Jurkat, Clone E6-1 (cell line): Measurements from ENCODE around the gene GPRC5B.

Experiments
- DNase-seq: peaks from one replicate; pipeline ENCODE4 v3.0.0-alpha.2; 2011; ENCODE audit warnings: low read depth, low spot score
- H3K4me3 ChIP-seq: 2 replicates; pipeline ENCODE4 v1.5.1; 2011; ENCODE audit warnings: mild to moderate bottlenecking, low read length, control low read depth, moderate library complexity

GPRC5B gene

DNA sequence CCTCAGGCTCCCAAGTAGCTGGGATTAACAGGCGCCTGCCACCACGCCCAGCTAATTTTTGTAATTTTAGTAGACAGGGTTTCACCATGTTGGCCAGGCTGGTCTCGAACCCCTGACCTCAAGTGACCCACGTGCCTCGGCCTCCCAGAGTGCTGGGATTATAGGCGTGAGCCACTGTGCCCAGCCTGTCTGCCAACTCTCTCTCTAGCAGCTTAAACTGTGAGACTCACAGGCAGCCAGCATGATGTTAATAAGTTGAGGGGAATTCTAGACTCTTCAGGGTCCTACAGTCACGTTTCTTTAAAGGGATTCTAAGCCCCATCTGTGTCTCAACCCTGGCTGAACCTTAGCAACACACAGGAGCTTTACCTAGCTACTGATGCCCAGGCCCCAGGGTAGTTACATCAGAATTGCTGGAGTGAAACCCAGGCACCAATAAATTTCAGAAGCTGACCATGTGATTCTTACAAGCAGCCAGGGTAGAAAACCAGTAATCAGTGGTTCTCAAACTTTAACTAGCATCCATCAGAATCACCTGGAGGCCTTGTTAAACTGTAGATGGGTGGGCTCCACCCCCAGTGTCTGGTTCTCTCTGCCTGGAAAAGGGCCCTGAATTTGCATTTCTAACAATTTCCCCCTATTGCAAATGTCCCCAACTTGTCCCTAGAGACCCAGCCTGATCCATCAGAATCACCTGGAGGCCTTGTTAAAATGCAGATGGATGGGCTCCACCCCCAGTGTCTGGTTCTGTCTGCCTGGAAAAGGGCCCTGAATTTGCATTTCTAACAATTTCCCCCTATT is 30.7 kb downstream of the GPRC5B start:
- no peak overlapping the region for H3K4me3 ChIP-seq
- no peak for DNase-seq

DNA sequence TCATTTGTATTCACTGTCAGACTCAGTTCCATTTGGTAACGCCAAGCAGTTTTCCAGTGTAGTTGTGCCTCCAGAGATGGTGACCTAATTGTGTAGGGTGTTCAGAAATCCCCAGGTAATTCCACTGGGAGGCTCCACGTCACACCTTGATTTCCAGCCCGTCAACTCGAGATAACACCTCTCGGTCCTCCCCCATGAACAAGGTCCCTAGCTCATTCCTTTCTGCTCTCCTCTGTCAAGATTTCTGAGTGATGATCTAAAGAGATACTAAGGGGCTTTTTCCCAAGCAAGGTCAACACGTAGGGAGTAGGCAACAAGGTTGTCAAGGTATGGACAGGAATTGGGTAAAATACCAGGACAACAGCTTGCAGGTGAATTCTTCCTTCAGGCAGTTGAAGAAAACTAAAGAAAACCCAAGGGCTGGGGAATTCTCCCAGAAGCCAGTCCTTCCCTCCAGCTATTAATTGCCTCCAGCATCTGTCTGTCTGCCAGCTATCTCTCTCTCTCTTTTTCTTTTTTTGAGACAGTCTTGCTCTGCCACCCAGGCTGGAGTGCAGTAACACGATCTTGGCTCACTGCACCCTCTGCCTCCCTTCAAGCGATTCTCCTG is 31.4 kb downstream of the GPRC5B start:
- DNase-seq, result no peak
- H3K4me3 ChIP-seq, result no peak overlapping the region

DNA sequence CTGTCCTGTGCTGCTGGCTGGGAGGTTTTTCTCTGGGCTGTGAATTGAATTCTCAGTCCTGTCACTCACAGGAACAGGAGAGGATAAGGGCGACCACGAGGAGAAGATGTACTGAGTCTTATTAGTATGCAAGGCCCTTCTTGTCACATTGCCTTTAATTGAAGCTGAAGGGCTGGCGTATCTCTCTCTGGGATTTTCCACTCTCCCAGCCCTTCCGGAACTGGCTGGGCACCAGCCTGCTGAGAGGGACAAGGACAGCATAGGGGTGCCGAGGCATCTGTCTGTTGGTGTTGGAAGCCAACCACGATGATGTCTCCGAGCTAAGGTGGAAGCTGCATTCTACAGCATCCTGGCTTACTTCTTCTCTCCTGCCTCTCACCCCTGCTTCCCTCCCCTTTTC is 33.2 kb downstream of the GPRC5B start:
- H3K4me3 ChIP-seq, result no peak overlapping the region
- no peak for DNase-seq

DNA sequence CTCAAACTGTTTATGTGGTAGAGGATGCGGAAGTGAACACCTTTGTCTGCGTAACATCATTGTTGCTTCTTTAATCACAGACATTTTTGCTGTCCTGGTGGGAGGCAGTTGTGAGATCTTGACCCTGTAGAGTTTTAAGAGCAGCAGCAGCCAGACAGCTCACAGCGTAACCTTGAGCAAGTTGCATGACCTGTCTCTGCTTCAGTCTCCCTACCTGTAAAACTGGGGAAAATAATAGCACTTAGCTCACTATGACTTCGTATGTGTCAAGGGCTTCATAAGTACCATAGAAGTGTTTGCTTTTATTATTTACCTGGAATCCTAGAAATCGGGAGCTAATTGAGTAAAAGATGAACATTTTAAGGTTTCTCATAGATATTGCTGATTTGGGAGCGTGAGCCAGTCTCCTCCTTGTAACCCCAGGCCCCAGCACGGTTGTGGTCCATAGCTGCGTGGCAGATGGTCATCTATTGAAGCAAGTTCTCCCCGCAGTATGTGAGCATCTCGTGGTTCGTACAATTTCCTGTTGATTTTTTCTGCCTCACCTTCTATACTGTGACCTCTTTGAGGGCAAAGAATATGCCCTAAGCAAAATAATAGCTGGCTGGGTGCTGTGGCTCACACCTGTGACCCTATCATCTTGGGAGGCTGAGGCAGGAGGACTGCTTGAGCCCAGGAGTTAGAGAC is 34.4 kb downstream of the GPRC5B start:
- no peak for DNase-seq

DNA sequence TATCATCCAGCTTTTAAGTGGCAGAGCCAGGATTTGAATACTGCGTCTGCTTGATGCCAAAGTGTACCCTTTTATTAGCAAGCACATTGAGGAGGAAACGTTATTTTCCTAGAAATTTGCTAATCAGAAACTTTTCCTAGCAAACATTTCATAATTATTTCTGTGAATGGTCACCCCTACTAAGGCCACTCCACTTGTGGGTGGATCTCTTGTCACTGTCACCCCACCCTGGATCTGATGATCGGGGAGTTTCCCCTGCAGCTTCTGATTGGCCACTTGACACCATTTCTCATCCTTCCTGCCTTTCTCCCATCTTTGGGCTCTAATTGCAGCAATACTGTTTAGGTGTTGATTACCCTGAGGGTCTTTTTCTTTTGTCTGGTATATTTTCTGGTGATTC is 35.9 kb downstream of the GPRC5B start:
- no peak overlapping the region for H3K4me3 ChIP-seq
- DNase-seq, result no peak

More for the DNA sequence above, 34.4 kb downstream of the GPRC5B start:
- no peak overlapping the region for H3K4me3 ChIP-seq

DNA sequence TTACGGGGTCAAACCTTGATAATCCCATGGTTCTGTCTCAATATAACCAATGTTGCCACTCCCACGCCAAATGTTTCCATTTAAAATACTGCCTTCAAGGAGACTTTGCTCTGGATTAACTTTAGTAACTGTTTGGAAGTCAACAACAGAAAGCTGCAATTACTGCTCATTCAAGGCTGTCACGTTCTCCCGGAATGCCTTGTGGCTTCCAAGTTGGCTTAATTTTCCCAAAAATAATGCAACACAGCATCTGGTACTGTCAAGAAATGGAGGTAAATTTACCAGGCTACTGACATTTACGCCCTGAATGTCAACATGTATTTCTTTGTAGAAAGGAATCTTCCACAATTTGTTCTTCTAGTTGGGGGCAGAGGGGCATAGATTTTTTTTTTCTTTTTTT is 38.2 kb downstream of the GPRC5B start:
- DNase-seq, result no peak
- H3K4me3 ChIP-seq, result no peak overlapping the region

DNA sequence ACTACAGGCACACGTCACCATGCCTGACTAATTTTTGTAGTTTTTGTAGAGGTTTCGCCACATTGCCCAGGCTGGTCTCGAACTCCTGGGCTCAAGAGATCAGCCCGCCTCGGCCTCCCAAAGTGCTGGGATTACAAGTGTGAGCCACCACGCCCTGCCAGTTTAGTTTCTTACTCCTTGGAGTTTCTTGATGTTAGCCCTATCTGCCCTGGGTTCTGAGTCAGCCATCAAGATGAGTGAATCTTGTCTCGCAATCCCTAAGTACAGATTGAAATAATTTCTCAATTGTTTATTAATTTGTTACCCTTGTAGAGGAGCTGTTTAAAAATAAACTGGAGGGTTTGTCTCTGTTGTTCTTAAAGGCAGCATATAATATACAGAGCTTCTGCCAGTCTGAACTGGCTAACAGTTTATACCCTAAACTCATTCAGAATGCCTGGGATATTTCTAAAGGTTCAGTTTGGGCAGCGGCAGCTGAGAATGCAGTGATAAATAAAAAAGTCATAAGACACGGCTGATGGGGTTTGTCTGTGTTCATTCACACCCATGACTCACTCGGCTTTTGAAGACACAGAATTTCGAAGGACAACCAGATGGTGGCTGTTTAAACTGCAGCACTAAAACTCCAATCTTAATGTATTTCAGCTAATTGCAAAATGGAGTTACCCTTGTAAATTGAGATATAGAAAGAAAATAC is 39.6 kb downstream of the GPRC5B start:
- no peak overlapping the region for H3K4me3 ChIP-seq
- DNase-seq, result no peak

DNA sequence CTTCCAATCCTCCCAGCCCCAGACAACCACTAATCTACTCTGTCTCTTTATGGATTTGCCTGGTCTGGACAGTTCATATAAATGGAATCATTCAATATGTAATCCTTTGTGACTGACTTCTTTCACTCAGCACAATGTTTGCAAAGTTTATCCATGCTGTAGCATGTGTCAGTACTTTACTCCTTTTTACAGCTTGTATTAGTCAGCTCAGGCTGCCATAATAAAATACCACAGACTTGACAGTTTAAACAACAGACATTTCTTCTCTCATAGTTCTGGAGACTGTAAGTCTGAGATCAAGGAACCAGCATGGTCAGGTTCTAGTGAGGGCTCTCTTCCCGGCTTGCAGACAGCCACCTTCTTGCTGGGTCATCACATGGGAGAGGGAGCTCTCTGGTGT is 41.3 kb downstream of the GPRC5B start:
- no peak for DNase-seq
- no peak overlapping the region for H3K4me3 ChIP-seq

DNA sequence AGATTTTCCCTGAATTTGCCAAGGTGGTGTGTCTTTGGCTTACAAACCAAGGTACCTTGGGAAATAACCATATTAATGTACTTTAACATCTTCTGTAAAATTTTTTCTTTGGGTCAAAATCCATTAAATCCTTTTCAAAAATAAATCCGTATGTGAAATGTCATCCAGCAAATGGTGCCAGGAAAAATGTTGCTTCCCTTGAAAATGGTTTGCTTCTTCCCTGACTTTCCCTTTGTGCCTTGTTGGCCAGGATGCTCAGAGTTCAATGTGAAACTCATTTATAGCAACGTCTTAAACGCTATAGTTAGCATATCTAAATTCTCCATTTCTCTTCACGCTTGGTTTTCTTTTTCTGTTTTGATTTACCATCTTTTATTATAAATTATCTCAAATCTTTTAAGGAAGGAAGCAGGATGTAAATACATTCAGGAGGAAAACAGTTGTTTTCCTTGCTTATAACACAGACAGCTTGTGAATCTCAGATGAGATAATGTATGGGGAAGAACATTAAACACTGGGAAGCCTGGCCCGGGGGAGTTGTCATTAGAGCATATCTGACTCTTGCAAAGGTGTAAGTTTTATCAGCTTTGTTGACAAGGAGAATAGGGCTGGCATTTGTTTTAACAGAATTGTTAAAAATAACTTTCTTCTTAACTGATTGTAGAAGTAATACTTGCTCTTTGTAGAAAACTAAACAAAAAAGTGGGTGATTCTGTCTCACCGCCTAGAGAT is 42.1 kb downstream of the GPRC5B start:
- H3K4me3 ChIP-seq, result no peak overlapping the region
- no peak for DNase-seq

DNA sequence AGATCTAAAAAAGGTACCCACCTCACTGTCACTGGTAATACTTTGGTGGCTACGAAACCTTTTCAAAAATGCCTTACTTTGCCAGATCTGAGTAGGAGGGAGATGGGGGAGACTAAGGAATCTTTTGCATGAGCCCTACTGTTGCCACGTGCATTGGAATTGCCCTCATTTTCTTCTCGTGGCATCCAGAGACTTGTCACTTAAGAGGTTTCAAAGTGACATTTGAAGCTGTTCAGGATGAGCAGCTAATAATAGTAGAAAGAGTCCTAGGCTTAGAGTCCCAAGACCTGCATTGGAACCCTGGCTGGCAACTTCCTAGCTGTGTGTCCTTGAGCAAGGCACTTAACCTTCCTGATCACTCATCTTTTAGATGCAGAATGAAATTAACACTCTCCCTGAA is 43.5 kb downstream of the GPRC5B start:
- no peak overlapping the region for H3K4me3 ChIP-seq
- DNase-seq, result no peak

DNA sequence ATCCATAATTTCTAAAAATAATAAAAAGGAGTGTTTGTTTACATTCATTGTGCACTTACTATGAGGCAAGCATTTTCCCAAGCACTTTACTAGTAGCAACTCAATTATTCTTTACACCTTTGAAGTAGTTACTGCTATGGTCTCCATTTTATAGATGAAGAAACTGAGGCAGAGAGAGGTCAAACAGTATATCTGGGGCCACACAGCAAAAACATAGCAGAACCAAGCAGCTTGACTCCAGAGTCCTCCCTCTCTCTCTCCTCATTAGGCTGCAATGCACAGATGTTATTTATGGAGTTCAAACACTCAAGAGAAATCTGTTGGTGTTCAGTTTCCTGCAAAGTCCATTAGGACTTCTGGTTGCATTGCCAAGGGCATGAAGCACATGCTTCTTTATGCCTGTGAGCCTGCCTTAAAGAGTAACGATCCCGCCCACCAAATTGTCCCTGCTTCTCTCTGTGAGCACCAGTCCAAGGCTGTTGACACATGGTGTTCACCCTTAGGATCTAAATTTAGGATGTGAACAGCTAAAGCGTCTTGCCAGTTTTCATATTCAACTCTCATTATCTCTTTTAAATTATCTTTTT is 44.0 kb downstream of the GPRC5B start:
- no peak for DNase-seq
- no peak overlapping the region for H3K4me3 ChIP-seq

DNA sequence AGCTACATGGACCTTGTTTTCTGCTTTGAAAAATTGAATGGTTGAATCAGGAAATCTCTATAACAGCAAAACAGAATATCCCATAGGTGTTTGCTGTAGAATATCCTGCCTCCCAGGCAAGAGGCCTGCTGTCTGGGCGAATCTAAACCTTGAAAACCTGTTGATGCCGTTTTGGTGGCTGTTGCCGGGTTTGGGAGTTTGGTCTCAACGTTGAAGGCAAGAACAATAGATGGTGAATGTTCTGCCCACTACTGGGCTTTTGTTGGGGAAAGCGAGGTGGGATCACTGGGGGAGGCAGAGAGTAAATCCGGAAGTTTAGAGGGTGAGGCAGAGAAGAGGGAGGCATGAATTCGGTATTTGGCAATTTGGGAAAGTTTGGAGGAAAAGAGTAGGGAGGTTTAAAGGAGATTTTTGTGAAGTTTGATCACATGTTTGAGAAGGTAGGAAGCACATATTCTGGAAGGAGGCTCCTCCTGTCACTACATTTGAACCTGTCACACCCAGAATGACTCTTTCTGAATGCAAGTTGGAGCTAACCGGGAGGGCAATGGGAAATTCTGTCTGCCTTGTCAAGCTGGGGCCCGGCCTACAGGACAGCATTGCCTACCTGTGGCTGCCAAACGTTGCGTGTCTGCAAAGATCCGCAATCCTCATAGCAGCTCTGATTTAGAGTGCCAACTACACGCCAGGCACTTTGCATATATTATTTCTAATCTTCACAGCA is 46.5 kb downstream of the GPRC5B start:
- H3K4me3 ChIP-seq, result no peak overlapping the region
- no peak for DNase-seq

DNA sequence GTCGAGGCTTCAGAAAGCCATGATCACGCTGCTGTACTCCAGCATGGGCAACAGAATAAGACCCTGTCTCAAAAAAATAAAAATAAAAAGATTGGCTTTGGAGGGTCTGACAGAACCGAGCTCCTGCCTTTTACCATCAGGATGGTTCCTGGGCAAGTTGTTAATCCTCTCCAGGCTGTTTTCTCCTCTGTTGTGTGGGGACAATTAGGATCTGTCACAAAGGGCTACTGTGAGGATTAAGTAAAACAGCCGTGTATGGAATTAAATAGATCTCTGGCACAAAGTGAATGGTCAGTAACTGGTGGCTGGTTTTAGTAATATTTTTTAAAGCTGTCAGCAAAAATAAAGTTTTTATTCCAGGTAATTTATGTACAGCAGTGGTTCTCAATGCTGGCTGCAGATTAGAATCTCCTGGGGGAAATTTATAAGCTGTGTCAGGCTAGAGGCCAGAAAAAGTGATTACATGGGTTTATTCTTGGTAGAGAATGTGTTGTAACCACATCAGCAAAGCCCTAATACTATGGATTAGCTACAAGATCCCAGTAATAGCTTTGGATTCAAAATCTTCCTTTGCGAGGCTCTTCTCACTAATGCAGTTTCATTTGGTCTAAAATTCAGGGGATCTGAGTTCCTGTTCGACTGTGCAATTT is 47.2 kb downstream of the GPRC5B start:
- DNase-seq, result no peak
- no peak overlapping the region for H3K4me3 ChIP-seq

DNA sequence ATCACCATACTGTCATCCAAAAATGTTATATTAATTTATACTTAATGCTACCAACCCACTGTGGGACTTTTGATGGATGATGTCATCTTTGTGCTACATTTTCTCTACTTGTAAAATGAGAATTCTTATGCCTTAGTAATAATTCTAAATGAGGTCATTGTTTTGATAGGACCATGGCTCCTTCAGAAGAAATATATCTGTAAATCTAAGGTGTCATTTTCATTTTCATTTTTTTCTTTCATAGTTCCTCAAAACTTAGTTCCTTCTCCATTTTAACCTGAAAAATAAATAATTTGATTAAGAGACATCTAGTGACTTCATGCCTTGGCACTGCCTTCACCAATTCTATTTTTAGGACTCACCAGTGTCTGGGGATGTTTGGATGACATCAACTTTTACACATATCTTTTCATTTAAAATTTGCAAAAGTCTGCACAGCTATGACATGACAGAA is 48.7 kb downstream of the GPRC5B start:
- DNase-seq, result no peak
- no peak overlapping the region for H3K4me3 ChIP-seq

DNA sequence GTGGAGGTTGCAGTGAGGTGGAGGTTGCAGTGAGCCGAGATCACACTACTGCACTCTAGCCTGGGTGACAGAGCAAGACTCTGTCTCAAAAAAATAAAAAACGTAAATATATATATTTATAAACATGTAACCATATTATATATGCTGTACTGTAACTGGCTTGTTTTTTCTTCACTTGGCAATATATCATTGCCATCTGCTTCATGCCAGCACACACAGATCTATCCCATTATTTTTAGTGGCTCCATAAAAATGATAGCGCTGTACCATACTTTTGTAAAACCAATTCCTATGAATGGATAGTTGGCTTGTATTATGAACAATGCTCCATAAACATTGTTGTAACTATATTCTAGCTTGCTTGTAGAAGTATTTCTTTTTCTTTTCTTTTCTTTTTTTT is 49.5 kb downstream of the GPRC5B start:
- no peak for DNase-seq
- H3K4me3 ChIP-seq, result no peak overlapping the region

DNA sequence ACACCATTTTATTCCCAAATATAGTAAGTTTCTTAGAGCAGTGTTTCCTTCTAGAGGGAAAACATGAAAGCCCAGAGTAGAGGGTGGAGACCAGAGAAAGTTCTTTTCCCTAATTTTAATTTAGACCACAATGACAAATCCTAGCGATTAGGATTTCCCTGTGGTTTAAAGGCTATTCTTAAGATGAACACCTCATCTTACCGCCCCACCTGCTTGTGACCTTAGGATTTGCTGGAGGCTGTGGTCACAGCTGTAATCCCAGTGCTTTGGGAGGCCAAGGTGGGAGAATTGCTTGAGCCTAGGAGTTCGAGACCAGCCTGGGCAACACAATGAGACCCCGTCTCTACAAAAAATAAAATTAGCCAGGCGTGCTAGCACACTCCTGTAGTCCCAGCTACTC is 51.1 kb downstream of the GPRC5B start:
- no peak overlapping the region for H3K4me3 ChIP-seq
- no peak for DNase-seq

DNA sequence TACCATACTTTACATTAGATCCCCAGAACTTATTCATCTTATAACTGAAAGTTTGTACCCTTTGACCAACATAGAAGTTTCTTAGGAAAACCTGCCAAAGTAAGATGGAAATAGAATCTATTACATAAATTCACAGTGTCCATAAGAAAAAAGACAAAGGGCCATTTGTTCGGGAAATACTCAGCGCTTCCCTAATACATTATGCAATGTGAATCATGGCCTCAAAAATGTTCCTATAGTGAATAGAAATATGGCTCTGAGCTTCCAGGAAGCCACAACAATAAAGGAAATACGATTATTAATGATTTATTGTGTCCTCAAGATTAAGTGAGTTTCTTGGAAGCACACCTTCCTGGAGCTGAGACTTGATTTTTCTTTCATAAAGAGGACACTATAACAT is 51.5 kb downstream of the GPRC5B start:
- H3K4me3 ChIP-seq, result no peak overlapping the region
- no peak for DNase-seq

DNA sequence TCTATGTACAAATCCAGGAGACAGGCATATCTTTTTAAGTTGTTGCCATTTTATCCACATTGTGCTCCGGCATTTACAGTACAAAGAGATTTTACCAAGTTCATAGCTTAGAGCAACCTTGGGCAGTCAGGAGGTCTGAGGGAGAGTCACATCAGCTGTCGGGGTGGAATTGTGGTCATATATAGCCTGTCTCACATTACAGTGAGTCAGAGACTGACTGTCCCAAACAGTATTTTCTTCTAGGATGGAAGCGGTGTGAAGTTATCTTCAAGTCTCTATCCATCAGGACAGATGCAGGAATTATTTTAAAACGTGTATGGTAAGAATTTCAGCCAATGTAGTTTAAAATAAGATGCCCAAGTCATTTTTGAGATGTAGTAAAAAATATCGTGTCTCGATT is 53.0 kb downstream of the GPRC5B start:
- no peak for DNase-seq

More for the DNA sequence above, 53.0 kb downstream of the GPRC5B start:
- H3K4me3 ChIP-seq, result no peak overlapping the region
